ENCODE results near the gene JARID2.
"Not testable (repeated sequence)": the region's sequence is repeated elsewhere in the genome, so short reads cannot be mapped to it uniquely, and the experiment has no call there.

JARID2 gene

GRCh38 chr6:15310680-15311079 is 64.8 kb downstream of the JARID2 start:
- no peak for DNase-seq (ENCODE audit: low read depth)

- no peak for DNase-seq (ENCODE audit: low read depth)
Measured at GRCh38 chr6:15312500-15312899, 66.6 kb downstream of the JARID2 start.

GRCh38 chr6:15313367-15313766 is 67.5 kb downstream of the JARID2 start:
- DNase-seq (ENCODE audit: low read depth), result no peak

- no peak for DNase-seq (ENCODE audit: low read depth)
Measured at GRCh38 chr6:15316754-15317153, 70.9 kb downstream of the JARID2 start.

- no peak for DNase-seq (ENCODE audit: low read depth)
Measured at GRCh38 chr6:15317251-15317650, 71.4 kb downstream of the JARID2 start.

GRCh38 chr6:15317934-15318902 is 72.3 kb downstream of the JARID2 start:
- DNase-seq (ENCODE audit: low read depth), result no peak

- DNase-seq (ENCODE audit: low read depth), result no peak
Measured at GRCh38 chr6:15319677-15320076, 73.8 kb downstream of the JARID2 start.

GRCh38 chr6:15320693-15321092 is 74.8 kb downstream of the JARID2 start:
- peak; percentile 52 for DNase-seq (ENCODE audit: low read depth)

GRCh38 chr6:15322184-15322583 is 76.3 kb downstream of the JARID2 start:
- no peak for DNase-seq (ENCODE audit: low read depth)

GRCh38 chr6:15322781-15323536 is 77.1 kb downstream of the JARID2 start:
- peak; percentile 67 for DNase-seq (ENCODE audit: low read depth)

- not testable (repeated sequence) for DNase-seq (ENCODE audit: low read depth)
Measured at GRCh38 chr6:15323611-15324010, 77.7 kb downstream of the JARID2 start.

- no peak for DNase-seq (ENCODE audit: low read depth)
Measured at GRCh38 chr6:15324427-15324985, 78.6 kb downstream of the JARID2 start.

- no peak for DNase-seq (ENCODE audit: low read depth)
Measured at GRCh38 chr6:15325540-15325955, 79.7 kb downstream of the JARID2 start.

GRCh38 chr6:15326067-15326614 is 80.3 kb downstream of the JARID2 start:
- DNase-seq (ENCODE audit: low read depth), result no peak

GRCh38 chr6:15327271-15327670 is 81.4 kb downstream of the JARID2 start:
- DNase-seq (ENCODE audit: low read depth), result no peak

GRCh38 chr6:15329197-15329671 is 83.4 kb downstream of the JARID2 start:
- peak; percentile 87 for DNase-seq (ENCODE audit: low read depth)

GRCh38 chr6:15330174-15330944 is 84.5 kb downstream of the JARID2 start:
- no peak for DNase-seq (ENCODE audit: low read depth)

- DNase-seq (ENCODE audit: low read depth), result no peak
Measured at GRCh38 chr6:15331143-15331542, 85.3 kb downstream of the JARID2 start.

- no peak for DNase-seq (ENCODE audit: low read depth)
Measured at GRCh38 chr6:15331629-15332251, 85.9 kb downstream of the JARID2 start.

- no peak for DNase-seq (ENCODE audit: low read depth)
Measured at GRCh38 chr6:15332446-15332845, 86.6 kb downstream of the JARID2 start.

GRCh38 chr6:15335385-15335784 is 89.5 kb downstream of the JARID2 start:
- no peak for DNase-seq (ENCODE audit: low read depth)

All from fibroblast of gingiva (primary cell).